A673 (cell line): ENCODE data around the gene JAKMIP1. TPM values are rescaled to one million over a fixed set of nuclear protein-coding genes. Genes with fewer than 3 reads are reported as not detected.

Experiments
- BruUV-seq: library from RNA; stranded (reverse); fragments of 400-500 nt; replicated peaks from 2 replicates; lab custom pipeline; 2021; lab: Mats Ljungman, UMichigan
- CTCF ChIA-PET: fragments of 300-600 bp; sonication (Branson Sonifier 250); formaldehyde crosslinking; loops from one replicate; lab custom pipeline; 2022; ENCODE audit warnings: antibody characterized with exemption; lab: Charles Lee
- POLR2A ChIA-PET: fragments of 300-600 bp; sonication (Branson Sonifier 250); formaldehyde crosslinking; loops from one replicate; lab custom pipeline; 2022; ENCODE audit warnings: antibody characterized with exemption; ENCODE audit not compliant: low non-redundant PET; lab: Charles Lee
- DNase-seq: peaks from one replicate; pipeline ENCODE4 v3.0.0-alpha.2; 2015; ENCODE audit warnings: low spot score
- H3K27ac ChIP-seq: fragments of 200-600 bp; sonication (generic); 2 replicates; pipeline ENCODE4 v1.5.1; 2016; ENCODE audit warnings: mixed run types, low read depth, mild to moderate bottlenecking, mixed read lengths, antibody characterized with exemption, low read length; ENCODE audit not compliant: poor library complexity, severe bottlenecking
- H3K27me3 ChIP-seq: fragments of 200-600 bp; sonication (generic); replicated peaks from 2 replicates; pipeline ENCODE4 v1.6.1; 2017; ENCODE audit warnings: mixed run types, low read depth, mild to moderate bottlenecking, mixed read lengths, antibody characterized with exemption, low read length; ENCODE audit not compliant: insufficient read depth, poor library complexity
- H3K36me3 ChIP-seq: fragments of 200-600 bp; sonication (generic); 2 replicates; pipeline ENCODE4 v1.6.1; 2016; ENCODE audit warnings: mixed run types, mild to moderate bottlenecking, mixed read lengths, antibody characterized with exemption, low read length; ENCODE audit not compliant: insufficient read depth, poor library complexity, severe bottlenecking
- H3K4me1 ChIP-seq: fragments of 200-600 bp; sonication (generic); 2 replicates; pipeline ENCODE4 v1.6.1; 2017; ENCODE audit warnings: mixed run types, mild to moderate bottlenecking, mixed read lengths, antibody characterized with exemption, low read length; ENCODE audit not compliant: insufficient read depth, poor library complexity, severe bottlenecking
- H3K4me3 ChIP-seq: fragments of 200-600 bp; sonication (generic); 2 replicates; pipeline ENCODE4 v1.5.1; 2016; ENCODE audit warnings: low read depth, mixed run types, mild to moderate bottlenecking, mixed read lengths, low read length; ENCODE audit not compliant: poor library complexity, severe bottlenecking
- H3K9me3 ChIP-seq: fragments of 200-600 bp; sonication (generic); 2 replicates; pipeline ENCODE4 v1.6.1; 2016; ENCODE audit warnings: mixed run types, low read depth, mild to moderate bottlenecking, mixed read lengths, antibody characterized with exemption, low read length; ENCODE audit not compliant: poor library complexity, severe bottlenecking
- EZH2 ChIP-seq: fragments of 200-600 bp; sonication (generic); IDR thresholded peaks from 2 replicates; pipeline ENCODE4 v1.6.1; 2017; ENCODE audit warnings: borderline replicate concordance, low read depth, mild to moderate bottlenecking, mixed read lengths, antibody characterized with exemption, low read length; ENCODE audit not compliant: poor library complexity, severe bottlenecking
- intact Hi-C: fragments of 100-400 bp; cut with micrococcal nuclease; formaldehyde crosslinking; loops from one replicate; pipeline ENCODE4 v1.10.0; 2022; ENCODE audit not compliant: unreplicated experiment
- total RNA-seq: library from RNA; stranded (reverse); gene quantifications from 2 replicates; pipeline ENCODE4 v1.2.3, GENCODE V29; 2021
- TF ChIP-seq, protein P1 (sequence below): fragments of 300-800, 200-600 bp; sonication (generic); conservative IDR thresholded peaks from 2 replicates; pipeline ENCODE4 v1.5.1; 2017; ENCODE audit warnings: low read depth, mild to moderate bottlenecking, antibody characterized with exemption, low read length, moderate library complexity, mixed read lengths

JAKMIP1 gene
- total RNA-seq, 1 experiment from 2014 or later: not detected

DNA sequence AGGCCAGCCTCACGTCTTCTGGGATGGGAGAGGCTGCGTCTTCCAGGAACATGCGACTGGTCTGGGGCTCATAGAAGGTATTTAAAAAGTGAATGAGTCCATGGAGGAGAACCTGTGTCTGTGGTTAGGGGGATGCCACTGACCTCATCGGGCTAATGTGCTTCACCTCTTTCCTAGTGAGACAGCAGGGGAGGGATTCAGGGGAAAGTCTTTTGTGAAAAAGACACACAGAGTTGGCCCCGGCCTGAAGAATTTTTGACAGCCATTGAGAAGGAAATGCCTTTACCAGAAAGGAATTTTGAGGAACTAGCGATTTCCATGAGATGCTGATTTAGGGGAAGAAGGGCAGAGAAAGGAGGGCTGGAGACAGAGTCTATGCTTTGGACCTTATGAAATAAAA lies 171.1 kb downstream of the JAKMIP1 start:
- ChIA-PET POLR2A (no interaction called here), CTCF (no interaction called here)
- DNase-seq: no peak
- Histone ChIP-seq H3K4me1 (no peaks in the 10 kb centered on the region), H3K9me3 (no peaks in the 10 kb centered on the region), H3K27me3 (peaks cover 4% of the 10 kb centered on the region), H3K27ac (no peak overlapping the region), H3K36me3 (no peaks in the 10 kb centered on the region), H3K4me3 (no peak overlapping the region)
- TF ChIP-seq, protein P1, sequence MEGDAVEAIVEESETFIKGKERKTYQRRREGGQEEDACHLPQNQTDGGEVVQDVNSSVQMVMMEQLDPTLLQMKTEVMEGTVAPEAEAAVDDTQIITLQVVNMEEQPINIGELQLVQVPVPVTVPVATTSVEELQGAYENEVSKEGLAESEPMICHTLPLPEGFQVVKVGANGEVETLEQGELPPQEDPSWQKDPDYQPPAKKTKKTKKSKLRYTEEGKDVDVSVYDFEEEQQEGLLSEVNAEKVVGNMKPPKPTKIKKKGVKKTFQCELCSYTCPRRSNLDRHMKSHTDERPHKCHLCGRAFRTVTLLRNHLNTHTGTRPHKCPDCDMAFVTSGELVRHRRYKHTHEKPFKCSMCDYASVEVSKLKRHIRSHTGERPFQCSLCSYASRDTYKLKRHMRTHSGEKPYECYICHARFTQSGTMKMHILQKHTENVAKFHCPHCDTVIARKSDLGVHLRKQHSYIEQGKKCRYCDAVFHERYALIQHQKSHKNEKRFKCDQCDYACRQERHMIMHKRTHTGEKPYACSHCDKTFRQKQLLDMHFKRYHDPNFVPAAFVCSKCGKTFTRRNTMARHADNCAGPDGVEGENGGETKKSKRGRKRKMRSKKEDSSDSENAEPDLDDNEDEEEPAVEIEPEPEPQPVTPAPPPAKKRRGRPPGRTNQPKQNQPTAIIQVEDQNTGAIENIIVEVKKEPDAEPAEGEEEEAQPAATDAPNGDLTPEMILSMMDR: no peak
- no peak for TF ChIP-seq EZH2
- no TSS peak for BruUV-seq
- intact Hi-C loops: no loop called here

DNA sequence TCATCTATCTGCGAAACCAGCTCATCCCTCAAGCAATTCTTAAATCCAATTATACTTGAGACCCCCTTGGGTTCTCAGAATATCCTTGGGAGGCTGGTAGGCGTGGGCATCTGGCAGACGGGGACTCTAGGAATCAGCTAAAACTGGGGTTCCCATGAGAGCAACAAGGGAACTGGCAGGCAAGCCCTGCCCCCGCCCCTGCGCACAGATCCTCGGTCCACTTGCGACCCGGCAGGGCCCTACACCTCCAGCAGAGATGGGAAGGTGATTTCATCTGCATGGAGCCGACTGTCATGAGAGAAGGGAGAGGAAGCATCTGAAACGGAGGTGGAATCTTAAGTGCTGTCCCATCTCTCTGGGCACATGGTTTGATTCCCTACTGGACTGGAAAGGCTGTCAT lies 172.2 kb downstream of the JAKMIP1 start:
- no peak for TF ChIP-seq EZH2
- TF ChIP-seq, protein P1: no peak
- CTCF ChIA-PET: no interaction called here
- no peak for DNase-seq
- Histone ChIP-seq H3K9me3 (no peaks in the 10 kb centered on the region), H3K36me3 (no peaks in the 10 kb centered on the region), H3K27me3 (peaks cover 4% of the 10 kb centered on the region), H3K4me1 (no peaks in the 10 kb centered on the region), H3K4me3 (no peak overlapping the region), H3K27ac (no peak overlapping the region)
- POLR2A ChIA-PET: no interaction called here
- intact Hi-C loops: no loop called here
- no TSS peak for BruUV-seq

DNA sequence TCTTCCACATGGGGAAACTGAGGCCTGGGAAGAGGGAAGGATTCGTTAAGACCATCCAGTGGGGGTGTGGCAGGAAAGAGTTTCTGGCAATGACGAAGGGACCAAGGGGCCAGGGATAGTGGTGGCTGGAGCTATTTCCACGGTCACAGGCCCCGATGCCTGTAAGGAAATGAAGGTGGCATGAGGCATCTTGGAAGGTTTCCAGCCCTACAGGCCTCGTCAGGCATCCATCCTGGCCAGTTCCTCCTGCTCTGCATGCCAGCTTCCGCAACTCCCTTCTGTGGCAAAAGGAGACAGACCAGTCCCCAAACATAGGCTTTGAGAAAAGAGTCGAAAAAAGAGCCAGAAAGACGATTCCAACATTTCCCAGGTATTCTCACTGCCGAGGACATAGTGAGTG lies 173.0 kb downstream of the JAKMIP1 start:
- ChIA-PET POLR2A (no interaction called here), CTCF (no interaction called here)
- Histone ChIP-seq H3K9me3 (no peaks in the 10 kb centered on the region), H3K36me3 (no peaks in the 10 kb centered on the region), H3K27me3 (peaks cover 4% of the 10 kb centered on the region), H3K27ac (no peak overlapping the region), H3K4me1 (no peaks in the 10 kb centered on the region), H3K4me3 (no peak overlapping the region)
- intact Hi-C loops: no loop called here
- DNase-seq: no peak
- no TSS peak for BruUV-seq
- TF ChIP-seq EZH2: no peak
- TF ChIP-seq, protein P1: no peak
